ENCODE measurements around the gene ADGRA1. TPM values are rescaled to one million over a fixed set of nuclear protein-coding genes. Genes with fewer than 3 reads are reported as not detected.

ADGRA1 gene
- total RNA-seq, 2 donors from 2014 or later = 0.14 to 0.23 TPM

DNA sequence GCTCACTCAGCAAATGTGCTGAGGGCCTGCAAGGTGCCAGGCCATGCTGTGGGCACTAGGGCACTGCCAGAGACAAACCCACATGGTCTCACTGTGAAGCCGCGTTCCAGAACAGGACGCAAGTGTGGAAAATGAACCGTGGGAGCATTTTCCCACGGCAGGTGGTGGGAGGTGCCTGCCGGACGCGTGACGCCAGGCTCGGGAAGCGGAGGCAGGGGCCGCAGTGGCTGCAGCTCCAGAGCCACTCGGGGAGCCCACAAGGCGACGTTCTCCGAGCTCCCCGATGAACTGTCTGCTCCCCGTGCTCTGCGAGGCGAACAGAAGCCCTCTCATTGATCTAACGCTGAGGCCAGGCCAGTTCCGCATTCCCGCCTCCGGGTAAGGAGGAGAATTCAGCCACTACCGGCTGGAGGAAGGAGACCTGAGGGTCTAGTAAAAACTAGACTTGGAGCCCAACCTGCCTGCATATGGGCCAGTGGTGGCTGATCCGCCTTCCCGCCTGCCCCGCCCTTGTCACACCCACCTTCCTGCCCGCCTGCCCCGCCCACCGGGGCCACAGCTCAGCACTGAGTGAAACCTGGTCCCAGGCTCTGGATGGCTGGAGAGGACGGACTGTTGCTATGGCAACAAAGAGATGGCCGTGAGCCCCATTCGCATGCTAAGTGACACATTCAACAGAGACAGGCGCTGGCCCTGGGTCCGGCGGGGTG lies 13.1 kb downstream of the ADGRA1 start:
- H3K27me3 ChIP-seq (replicated peaks; ENCODE audit: insufficient read depth) = peaks cover 3% of the 10 kb centered on the region
- 21% methylated on average over 29 of the region's 37 CpGs for WGBS
- TF ChIP-seq, protein P1, sequence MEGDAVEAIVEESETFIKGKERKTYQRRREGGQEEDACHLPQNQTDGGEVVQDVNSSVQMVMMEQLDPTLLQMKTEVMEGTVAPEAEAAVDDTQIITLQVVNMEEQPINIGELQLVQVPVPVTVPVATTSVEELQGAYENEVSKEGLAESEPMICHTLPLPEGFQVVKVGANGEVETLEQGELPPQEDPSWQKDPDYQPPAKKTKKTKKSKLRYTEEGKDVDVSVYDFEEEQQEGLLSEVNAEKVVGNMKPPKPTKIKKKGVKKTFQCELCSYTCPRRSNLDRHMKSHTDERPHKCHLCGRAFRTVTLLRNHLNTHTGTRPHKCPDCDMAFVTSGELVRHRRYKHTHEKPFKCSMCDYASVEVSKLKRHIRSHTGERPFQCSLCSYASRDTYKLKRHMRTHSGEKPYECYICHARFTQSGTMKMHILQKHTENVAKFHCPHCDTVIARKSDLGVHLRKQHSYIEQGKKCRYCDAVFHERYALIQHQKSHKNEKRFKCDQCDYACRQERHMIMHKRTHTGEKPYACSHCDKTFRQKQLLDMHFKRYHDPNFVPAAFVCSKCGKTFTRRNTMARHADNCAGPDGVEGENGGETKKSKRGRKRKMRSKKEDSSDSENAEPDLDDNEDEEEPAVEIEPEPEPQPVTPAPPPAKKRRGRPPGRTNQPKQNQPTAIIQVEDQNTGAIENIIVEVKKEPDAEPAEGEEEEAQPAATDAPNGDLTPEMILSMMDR (IDR thresholded peaks at IDR 0.05) = no peak
- TF ChIP-seq POLR2A (IDR thresholded peaks at IDR 0.05) (no peak), POLR2AphosphoS5 (IDR thresholded peaks at IDR 0.05) (no peak)
- H3K4me1 ChIP-seq (replicated peaks) = peaks cover 5% of the 10 kb centered on the region
- intact Hi-C loops (cut with DNase I) = no loop called here
- no peaks in the 10 kb centered on the region for H3K9me3 ChIP-seq
- no peak overlapping the region for H3K27ac ChIP-seq
- H3K4me3 ChIP-seq = peak overlapping the region in 1 of 2 donors; percentile 5
- H3K36me3 ChIP-seq = no peaks in the 10 kb centered on the region
- DNase-seq (ENCODE audit: low spot score) = no peak

GRCh38 chr10:133101416-133101810 lies 13.7 kb downstream of the ADGRA1 start:
- Histone ChIP-seq H3K9me3 (no peaks in the 10 kb centered on the region), H3K36me3 (no peaks in the 10 kb centered on the region), H3K27ac (no peak overlapping the region), H3K4me1 (replicated peaks) (peaks cover 5% of the 10 kb centered on the region), H3K4me3 (no peak overlapping the region), H3K27me3 (replicated peaks; ENCODE audit: insufficient read depth) (peaks cover 3% of the 10 kb centered on the region)
- DNase-seq (ENCODE audit: low spot score) = no peak
- TF ChIP-seq, protein P1 (IDR thresholded peaks at IDR 0.05) = no peak
- no peak for TF ChIP-seq POLR2A (IDR thresholded peaks at IDR 0.05)
- 49% methylated on average over 16 of the region's 16 CpGs for WGBS
- intact Hi-C loops (cut with DNase I) = no loop called here

DNA sequence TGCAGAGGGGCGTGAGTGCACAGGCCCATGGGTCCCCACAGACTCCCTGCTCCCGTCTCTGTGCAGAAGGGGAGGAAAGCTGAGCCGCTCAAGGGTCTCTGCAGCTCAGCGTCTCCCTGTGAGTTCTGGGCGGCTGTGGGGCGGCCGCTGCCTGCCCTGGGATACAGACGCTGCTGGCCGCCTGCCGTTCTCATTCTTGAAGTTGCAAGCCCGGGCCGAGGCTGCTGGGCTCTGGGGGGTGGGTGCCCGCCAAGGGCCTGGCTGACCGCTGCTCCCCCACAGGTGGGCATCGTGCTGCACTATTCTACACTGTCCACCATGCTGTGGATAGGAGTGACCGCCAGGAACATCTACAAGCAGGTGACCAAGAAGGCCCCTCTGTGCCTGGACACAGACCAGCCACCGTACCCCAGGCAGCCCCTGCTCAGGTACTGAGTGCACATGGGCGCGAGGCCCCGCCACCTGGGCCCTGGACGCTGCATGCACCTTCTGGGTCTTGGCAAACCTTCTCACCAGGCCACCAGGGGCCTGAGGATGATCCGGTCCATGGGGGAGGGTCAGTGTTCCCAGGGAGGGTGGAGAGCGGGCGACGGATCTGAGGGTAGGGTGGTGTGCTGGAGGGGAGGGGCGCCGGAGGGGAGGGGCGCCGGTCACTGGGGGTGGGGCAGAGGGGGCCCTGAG lies 14.8 kb downstream of the ADGRA1 start:
- Histone ChIP-seq H3K27me3 (replicated peaks; ENCODE audit: insufficient read depth) (peaks cover 3% of the 10 kb centered on the region), H3K4me3 (no peak overlapping the region), H3K27ac (no peak overlapping the region), H3K4me1 (replicated peaks) (peaks cover 5% of the 10 kb centered on the region), H3K36me3 (no peaks in the 10 kb centered on the region), H3K9me3 (no peaks in the 10 kb centered on the region)
- intact Hi-C loops (cut with DNase I) = no loop called here
- TF ChIP-seq POLR2A (IDR thresholded peaks at IDR 0.05) = no peak
- TF ChIP-seq, protein P1 (IDR thresholded peaks at IDR 0.05) = no peak
- no peak for TF ChIP-seq POLR2AphosphoS5 (IDR thresholded peaks at IDR 0.05)
- whole genome bisulfite sequencing = 84% methylated on average over 29 of the region's 29 CpGs
- no peak for DNase-seq (ENCODE audit: low spot score)

DNA sequence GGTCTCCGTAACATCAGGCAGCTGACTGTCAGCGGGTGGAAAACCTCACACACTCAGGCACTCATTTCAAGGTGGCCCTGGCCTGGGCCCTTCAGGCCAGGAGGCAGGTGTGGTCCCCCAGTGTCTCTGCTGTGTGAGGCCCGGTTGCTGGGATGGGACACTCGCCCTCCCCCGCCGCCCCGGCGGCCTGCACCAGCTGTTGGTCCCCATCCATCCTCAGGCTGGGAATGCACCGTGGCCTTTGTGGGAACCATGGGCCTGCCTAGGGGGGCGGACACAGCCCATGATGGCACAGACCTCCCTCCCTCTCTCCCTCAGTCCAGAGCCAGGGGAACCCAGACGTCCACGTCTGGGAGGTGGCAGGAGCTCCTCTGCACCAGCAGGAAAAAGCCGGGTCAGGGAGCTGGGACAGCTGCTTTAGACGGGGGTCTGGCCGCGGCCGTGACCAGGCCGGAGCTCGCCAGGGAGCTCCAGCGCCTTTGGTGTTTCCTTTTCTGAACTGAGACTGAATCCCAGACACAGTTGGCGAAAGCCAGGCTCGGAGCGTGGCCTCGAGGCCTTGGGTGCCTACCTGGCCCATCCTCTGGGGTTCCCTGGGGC lies 15.7 kb downstream of the ADGRA1 start:
- Histone ChIP-seq H3K27me3 (replicated peaks; ENCODE audit: insufficient read depth) (peaks cover 3% of the 10 kb centered on the region), H3K27ac (no peak overlapping the region), H3K4me1 (replicated peaks) (peaks cover 5% of the 10 kb centered on the region), H3K9me3 (no peaks in the 10 kb centered on the region), H3K4me3 (no peak overlapping the region), H3K36me3 (no peaks in the 10 kb centered on the region)
- intact Hi-C loops (cut with DNase I) = no loop called here
- no peak for DNase-seq (ENCODE audit: low spot score)
- WGBS = 90% methylated on average over 23 of the region's 24 CpGs
- TF ChIP-seq, protein P1 (IDR thresholded peaks at IDR 0.05) = no peak
- TF ChIP-seq POLR2AphosphoS5 (IDR thresholded peaks at IDR 0.05) = no peak
- no peak for TF ChIP-seq POLR2A (IDR thresholded peaks at IDR 0.05)

Data from prostate gland (tissue), 2 donors.